ENCODE data around the gene HBZ.
"Not testable (repeated sequence)": the region's sequence is repeated elsewhere in the genome, so short reads cannot be mapped to it uniquely, and the experiment has no call there.

Gene HBZ

DNA sequence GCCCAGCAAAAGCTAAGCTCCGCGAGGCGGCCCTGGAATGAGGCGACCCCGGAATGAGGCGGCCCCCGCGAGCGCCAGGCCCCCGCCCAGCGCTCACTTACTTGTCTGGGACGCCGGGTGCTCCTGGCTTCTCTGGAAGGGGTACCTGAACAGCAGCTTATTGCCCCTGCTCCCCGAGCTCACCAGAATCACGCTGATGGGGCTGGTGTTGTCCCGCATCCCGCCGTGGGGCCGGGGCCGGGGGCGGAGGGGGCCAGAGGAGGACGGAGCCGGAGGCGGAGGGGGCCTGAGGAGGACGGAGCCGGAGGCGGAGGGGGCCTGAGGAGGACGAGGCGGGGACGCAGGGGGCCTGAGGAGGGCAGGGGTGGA is 14.4 kb upstream of the HBZ start:
- DNase-seq: no peak

DNA sequence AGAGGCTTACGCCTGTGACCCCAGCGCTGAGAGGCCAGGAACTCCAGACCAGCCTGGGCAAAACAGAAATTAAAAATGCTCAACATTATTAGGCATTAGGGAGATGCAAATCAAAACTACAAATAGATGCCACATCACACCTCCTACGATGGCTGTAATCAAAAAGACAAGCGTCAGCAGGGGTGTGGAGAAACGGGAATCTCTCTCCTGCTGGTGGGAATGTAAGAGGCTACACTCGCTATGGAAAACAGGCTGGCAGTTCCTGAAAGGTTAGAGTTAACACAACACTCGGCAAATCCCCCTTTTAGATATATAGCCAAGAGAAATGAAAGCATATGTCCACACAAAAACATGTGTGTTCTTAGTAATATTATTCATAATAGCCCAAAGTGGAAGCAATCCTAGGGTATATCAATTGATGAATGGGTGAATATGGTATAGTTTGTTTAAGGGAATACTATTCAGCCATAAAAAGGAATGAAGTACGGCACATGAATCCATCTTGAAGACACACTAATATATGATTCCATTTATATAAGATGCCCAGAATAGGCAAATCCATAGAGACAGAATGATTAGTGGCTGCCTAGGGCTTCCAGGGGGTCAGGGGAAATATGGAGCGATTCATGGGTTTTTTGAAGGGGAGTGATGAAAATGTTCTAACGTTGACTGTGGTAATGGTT is 12.1 kb upstream of the HBZ start:
- no peak for DNase-seq

DNA sequence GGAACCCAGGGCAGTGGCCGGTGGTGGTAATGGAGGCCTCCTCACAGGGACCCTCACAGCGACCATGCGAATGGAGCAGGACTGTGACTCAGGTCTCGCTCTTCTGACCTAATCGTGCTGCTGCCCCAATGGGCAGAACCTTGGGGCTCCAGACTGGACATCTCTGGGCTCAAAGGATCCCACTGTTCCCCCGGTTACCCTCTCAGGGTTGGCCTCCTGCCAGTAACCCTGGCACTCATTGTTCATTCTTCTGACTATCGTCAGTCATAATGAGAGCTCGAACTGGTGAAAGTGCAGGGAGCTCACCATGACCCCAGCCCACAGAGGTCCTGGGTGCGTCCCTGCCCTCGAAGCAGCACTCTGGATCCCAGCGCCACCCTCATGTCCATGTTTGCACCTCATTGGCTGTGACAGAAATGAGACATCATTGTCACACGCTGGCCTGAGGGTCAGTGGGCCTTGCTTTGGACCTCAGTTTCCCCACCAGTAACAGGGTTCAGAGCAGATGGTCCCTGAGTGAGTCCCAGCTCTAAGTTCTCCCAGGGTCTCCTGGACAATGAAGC is 10.0 kb upstream of the HBZ start:
- no peak for DNase-seq

DNA sequence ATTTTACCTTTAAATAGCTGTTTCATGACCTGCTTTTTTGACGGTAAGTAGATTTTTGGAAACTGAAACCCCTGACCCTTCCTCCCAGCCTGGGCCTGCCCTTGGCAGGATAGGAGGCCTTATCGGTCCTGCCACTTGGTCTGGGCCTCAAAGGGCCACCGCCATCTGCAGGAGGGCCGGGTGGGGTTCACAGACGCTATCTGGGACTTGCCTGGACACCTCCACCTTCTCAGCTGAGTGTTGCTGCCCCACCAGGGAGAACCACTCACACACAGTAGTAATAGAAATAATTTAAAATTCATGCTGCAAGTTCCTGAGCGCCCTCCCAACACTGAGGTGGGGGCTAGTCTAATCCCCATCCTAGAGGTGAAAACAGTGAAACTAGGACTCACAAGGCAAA is 9.4 kb upstream of the HBZ start:
- DNase-seq: no peak

DNA sequence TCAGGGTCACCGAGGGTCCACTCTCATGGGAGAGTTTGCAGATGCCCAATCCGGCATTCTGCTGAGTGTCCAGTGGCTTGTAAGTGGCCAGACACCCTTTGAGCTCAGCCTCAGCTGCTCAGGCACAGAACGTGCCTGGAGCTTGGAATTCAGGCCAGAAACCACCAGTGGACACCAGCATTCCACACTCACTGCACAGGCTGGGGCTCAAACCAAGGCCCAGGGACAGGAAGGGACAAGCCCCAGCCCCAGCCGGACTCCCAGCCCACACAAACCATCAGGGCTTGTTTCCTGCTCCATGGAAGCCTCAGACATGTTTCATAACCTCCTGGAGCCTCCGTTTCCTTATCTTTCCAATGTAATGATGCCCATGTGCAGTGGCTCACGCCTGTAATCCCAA is 9.0 kb upstream of the HBZ start:
- DNase-seq: no peak

DNA sequence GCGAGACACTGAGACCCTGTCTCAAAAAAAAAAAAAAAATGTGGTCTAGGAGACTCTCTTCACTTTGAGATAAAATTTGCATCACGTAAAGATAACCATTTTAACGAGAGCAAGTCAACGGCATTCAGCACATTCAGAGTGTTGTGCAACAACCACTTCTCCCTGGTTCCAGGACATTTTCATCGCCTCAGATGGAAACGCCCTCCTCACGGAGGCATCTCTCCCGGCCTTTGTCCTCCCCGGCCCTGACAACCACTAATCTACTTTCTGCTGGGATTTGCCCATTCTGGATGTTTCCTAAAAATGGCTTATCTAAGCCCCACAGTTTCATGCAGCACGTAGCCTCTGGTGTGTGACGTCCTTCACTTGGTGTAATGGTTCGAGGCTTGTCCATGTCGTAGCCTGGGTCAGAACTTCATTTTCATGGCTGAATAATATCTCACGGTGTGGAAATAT is 7.6 kb upstream of the HBZ start:
- no peak for DNase-seq

DNA sequence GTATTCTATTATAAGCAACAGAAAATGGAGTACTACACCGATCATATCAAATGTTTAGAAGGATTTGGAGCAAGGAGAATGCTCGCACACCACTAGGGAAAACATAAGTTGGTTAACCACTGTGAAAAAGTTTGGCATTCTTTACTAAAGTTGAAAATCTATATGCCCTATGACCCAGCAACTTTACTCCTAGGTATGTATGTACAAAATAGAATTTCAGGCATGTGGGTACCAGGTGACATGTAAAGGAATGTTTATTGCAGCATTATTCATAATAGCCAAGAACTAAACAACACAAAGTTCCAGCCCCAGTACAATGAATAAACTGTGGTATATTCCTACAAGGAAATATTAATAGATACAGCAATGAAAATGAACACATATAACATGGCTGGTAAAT is 5.8 kb upstream of the HBZ start:
- DNase-seq: no peak

DNA sequence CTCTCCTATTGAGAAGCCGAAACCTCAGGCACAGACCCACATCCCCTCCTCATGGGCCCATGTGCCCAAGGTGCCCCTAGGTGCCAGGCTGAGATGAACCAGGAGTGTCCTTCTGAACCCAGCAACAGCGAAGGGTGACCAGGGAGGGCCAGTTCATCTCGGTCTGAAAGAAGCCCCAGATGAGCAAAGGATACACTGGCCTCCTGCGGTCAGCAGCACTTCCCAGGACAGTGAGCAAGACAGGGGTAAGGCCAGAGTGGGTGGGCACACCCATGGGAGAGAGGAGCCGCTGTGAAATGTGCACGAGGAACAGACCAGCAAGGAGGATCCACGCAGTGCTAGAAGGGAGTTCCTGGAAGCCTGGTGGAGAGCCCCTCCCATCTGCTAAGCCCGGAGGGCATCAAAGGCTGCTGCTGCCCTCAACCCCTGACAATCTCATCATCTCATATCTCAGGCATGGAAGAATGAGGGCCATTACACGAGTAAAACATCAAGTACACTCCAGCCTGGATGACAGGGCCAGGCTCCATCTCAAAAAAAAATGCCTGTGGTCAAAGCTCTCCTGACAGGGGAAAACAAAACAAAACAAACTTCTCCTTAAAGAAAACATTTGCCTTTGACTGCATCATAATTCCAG is 3.3 kb upstream of the HBZ start:
- DNase-seq: no peak

DNA sequence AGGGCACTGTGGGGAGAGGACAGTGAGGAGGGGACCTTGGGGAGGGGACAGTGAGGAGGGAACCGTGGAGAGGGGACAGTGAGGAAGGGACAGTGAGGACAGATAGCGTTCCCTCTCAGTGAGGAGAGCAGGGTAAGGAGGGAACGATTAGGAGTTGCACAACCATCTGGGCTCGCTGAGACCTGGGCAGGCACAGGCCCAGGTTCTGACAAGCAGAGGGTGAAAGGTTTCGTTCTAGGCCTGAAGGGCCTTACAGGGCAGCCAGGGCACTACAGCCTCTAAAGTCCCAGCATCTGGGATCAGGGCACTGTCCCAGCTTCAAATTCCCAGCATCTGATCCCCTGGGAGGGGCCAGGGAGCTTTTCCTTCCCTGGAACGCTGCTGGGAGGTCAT is 681 bp downstream of the HBZ start:
- DNase-seq: not testable (repeated sequence)

DNA sequence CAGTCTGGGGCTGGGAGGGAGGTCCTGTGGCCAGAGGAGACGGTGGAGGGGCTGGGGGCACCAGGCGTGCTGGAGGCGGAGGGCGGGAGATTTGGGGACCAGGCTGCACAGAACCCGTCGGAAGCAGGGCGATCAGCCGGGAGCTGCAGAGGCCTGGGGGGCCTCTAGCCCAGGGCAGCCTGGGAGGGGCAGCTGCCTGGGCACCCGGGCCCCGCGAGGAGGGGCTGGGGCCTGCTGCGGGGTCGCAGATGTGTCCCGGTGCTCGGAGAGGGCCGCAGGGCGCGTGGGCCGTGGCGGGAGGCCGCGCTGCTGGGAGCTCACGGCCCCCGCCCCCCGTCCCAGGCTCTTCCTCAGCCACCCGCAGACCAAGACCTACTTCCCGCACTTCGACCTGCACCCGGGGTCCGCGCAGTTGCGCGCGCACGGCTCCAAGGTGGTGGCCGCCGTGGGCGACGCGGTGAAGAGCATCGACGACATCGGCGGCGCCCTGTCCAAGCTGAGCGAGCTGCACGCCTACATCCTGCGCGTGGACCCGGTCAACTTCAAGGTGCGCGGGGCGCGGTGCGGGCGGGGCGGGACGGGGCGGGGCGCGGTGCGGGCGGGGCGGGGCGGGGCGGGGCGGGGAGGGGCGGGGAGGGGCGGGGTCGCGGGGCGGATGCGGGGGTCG is 1.2 kb downstream of the HBZ start:
- DNase-seq: not testable (repeated sequence)

DNA sequence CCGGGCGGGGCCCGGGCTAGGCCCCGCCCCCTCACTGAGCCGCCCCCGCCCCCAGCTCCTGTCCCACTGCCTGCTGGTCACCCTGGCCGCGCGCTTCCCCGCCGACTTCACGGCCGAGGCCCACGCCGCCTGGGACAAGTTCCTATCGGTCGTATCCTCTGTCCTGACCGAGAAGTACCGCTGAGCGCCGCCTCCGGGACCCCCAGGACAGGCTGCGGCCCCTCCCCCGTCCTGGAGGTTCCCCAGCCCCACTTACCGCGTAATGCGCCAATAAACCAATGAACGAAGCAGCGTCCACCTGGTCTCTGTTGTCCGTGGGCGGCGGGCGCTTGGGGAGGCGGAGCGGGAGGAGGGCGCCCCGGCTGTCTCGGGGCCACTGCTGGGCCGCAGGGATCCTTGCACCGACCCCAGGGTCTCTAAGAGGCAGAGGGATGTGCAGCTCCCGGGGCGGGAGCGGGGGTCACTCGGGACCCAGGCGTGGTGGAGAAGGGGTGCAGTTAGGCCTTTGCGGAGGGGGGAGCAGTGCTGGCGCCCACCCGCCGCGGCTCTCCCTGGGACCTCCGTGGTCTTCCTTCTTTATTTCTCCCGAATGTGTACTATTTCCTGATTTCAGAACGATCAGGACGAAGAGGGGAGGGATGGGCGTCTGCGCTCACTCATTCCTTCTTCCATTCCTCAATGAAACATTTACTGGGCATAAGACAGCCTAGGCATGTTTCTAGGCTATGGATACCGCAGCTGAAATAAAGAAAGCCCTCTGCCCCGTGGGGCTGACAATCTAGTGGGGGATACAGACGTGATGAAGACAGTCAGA is 2.0 kb downstream of the HBZ start:
- peak in 1 of 2 donors; percentile 3 for DNase-seq

DNA sequence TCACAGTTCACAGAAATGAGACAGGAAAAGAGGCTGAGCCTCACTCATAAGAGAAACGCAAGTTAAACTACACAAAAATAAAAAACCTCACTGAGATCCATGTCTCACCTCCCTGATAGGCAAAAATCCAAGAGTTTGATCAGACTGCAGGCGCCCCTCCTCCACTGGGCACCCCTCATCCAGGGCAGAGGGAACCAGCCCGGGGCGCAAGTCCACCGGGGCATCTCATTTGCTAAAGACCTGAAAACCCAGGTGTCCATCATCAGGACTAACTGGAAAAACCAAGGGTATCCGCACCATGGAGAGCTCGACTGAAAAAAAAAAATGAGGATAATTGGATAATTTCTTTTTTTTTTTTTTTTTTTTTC is 2.6 kb downstream of the HBZ start:
- no peak for DNase-seq

DNA sequence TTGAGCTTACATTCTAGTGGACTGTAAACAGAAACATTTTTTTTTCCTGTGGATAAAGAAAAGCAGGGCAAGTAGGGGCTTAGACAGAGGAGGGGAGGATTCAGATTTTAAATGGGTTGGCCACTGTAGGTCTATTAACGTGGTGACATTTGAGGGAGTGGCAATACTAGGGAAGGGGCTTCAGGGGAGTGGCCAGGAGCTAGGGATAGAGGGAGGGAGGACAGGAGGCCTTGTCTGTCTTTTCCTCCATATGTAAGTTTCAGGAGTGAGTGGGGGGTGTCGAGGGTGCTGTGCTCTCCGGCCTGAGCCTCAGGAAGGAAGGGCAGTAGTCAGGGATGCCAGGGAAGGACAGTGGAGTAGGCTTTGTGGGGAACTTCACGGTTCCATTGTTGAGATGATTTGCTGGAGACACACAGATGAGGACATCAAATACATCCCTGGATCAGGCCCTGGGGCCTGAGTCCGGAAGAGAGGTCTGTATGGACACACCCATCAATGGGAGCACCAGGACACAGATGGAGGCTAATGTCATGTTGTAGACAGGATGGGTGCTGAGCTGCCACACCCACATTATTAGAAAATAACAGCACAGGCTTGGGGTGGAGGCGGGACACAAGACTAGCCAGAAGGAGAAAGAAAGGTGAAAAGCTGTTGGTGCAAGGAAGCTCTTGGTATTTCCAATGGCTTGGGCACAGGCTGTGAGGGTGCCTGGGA is 6.8 kb downstream of the HBZ start:
- DNase-seq: no peak

DNA sequence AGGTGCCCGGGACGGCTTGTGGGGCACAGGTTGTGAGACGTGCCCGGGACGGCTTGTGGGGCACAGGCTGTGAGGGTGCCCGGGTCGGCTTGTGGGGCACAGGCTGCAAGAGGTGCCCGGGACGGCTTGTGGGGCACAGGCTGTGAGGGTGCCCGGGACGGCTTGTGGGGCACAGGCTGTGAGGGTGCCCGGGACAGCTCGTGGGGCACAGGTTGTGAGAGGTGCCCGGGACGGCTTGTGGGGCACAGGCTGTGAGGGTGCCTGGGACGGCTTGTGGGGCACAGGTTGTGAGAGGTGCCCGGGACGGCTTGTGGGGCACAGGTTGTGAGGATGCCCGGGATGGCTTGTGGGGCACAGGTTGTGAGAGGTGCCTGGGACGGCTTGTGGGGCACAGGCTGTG is 7.8 kb downstream of the HBZ start:
- DNase-seq: not testable (repeated sequence)

DNA sequence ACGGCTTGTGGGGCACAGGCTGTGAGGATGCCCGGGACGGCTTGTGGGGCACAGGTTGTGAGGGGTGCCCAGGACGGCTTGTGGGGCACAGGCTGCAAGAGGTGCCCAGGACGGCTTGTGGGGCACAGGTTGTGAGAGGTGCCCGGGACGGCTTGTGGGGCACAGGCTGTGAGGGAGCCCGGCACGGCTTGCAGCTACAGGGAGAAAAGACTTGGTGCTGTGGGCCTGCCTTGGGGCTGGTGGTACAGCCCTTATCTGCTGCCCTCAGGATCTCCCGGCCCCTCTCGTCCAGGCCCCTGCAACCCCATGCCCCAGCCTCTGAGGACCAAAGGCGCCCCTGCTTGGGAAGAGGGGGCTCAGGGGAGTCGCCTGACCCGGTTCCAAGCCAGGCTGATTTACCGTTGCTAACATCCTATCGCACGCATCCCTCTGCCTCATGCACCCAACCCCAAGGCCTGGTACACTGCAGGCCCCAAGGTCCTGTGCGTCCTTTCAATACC is 8.3 kb downstream of the HBZ start:
- DNase-seq: no peak

DNA sequence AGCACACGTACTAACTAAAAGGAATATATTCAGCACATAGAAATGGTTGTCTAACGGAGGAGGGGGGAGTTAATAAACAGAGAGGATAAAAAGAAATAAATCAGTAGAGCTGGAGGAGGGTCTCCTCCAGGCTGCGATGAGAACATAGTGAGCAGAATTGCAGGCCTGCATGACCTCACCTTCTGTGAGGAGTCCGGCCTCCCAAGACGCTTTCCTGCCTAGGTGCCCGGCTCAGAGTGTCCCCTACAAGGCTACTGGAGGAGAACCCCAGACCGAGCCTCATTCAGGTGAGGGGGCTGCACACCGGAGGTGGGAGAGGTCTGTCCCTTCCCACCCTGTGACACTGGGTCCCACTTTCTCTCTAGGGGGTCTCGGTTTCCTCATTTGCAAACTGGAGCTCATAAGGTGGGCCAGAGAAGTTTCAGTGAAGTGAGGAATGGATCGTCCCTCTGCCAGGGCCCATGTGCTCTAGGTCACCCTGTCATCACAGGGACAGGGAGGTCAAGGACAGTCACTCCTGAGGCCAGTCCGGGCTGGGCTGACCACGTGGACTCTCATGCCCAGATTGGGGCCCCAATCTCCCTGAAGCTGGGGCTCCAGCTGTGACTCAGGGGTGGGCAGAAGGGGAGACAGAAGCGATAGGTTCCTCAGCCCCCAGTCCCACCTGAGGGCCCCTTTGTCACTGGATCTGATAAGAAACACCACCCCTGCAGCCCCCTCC is 10.0 kb downstream of the HBZ start:
- DNase-seq: no peak

DNA sequence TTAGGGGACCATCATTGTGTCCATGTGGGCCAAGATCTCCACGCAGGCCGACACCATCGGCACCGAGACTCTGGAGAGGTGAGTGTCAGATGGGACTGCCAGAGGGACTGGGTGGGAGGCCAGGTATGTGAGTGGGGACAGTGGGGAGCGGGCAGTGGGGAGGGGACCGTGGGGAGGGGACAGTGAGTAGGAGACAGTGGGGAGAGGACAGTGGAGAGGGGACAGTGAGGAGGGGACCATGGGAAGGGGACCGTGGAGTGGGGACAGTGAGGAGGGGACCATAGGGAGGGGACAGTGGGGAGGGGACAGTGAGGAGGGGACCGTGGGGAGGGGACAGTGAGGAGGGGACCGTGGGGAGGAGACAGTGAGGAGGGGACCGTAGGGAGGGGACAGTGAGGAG is 10.7 kb downstream of the HBZ start:
- not testable (repeated sequence) for DNase-seq

DNA sequence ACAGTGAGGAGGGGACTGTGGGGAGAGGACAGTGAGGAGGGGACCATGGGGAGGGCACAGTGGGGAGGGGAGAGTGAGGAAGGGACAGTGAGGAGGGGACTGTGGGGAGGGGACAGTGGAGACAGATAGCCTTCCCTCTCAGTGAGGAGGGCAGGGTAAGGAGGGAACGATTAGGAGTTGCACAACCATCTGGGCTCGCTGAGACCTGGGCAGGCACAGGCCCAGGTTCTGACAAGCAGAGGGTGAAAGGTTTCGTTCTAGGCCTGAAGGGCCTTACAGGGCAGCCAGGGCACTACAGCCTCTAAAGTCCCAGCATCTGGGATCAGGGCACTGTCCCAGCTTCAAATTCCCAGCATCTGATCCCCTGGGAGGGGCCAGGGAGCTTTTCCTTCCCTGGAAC is 11.3 kb downstream of the HBZ start:
- not testable (repeated sequence) for DNase-seq

DNA sequence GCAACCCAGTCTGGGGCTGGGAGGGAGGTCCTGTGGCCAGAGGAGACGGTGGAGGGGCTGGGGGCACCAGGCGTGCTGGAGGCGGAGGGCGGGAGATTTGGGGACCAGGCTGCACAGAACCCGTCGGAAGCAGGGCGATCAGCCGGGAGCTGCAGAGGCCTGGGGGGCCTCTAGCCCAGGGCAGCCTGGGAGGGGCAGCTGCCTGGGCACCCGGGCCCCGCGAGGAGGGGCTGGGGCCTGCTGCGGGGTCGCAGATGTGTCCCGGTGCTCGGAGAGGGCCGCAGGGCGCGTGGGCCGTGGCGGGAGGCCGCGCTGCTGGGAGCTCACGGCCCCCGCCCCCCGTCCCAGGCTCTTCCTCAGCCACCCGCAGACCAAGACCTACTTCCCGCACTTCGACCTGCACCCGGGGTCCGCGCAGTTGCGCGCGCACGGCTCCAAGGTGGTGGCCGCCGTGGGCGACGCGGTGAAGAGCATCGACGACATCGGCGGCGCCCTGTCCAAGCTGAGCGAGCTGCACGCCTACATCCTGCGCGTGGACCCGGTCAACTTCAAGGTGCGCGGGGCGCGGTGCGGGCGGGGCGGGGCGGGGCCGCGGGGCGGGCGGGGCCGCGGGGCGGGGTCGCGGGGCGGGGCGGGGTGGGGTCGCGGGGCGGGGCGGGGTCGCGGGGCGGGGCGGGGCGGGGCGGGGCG is 11.8 kb downstream of the HBZ start:
- DNase-seq: not testable (repeated sequence)

DNA sequence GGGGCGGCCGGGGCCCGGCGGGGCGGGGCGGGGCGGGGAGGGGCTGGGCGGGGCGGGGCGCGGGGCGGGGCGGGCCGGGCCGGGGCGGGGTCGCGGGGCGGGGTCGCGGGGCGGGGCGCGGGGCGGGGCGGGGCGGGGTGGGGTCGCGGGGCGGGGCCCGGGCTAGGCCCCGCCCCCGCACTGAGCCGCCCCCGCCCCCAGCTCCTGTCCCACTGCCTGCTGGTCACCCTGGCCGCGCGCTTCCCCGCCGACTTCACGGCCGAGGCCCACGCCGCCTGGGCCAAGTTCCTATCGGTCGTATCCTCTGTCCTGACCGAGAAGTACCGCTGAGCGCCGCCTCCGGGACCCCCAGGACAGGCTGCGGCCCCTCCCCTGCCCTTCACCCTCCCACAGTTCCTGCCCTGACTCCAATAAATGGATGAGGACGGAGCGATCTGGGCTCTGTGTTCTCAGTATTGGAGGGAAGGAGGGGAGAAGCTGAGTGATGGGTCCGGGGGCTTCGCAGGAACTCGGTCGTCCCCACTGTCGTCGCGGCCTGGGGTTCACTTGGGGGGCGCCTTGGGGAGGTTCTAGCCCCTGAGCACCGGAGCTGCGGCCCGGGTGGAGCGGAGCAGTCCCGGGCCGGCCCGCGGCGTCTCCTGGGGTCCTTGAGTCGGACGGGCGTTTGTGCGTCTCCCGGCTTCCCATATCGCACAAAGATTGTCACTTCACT is 12.5 kb downstream of the HBZ start:
- no peak for DNase-seq
